ENCODE results near the gene MAP3K21.

Gene MAP3K21

GRCh38 chr1:233393926-233394680 lies 66.6 kb downstream of the MAP3K21 start:
- Histone ChIP-seq H3K9me2 (replicated peaks; ENCODE audit: insufficient read depth, low read length) (no peaks in the 10 kb centered on the region), H3K9me3 (replicated peaks; ENCODE audit: insufficient read depth, low read length) (no peaks in the 10 kb centered on the region), H4K20me1 (ENCODE audit: insufficient read depth, low read length) (no peaks in the 10 kb centered on the region), H3K4me2 (ENCODE audit: low read depth, low read length) (no peak overlapping the region), H3K27ac (ENCODE audit: low read length) (no peak overlapping the region), H3K4me3 (ENCODE audit: low read length) (no peak overlapping the region), H2AFZ (ENCODE audit: low read length) (no peak overlapping the region), H3K9ac (ENCODE audit: low read length) (no peak overlapping the region), H3K36me3 (replicated peaks; ENCODE audit: insufficient read depth, low read length) (no peaks in the 10 kb centered on the region), H3K79me2 (ENCODE audit: low read length) (no peaks in the 10 kb centered on the region), H3K27me3 (replicated peaks; ENCODE audit: insufficient read depth, low read length) (no peaks in the 10 kb centered on the region), H3K4me1 (ENCODE audit: low read length) (0 out of 2 replicates have a peak, but pooled peaks cover 6% of the 10 kb centered on the region), H3F3A (ENCODE audit: insufficient read depth, low read length) (no peaks in the 10 kb centered on the region)
- TF ChIP-seq EZH2phosphoT487 (IDR thresholded peaks at IDR 0.05; ENCODE audit: low read length): no peak
- no peak for TF ChIP-seq EZH2 (optimal IDR thresholded peaks at IDR 0.05; ENCODE audit: low read depth, low read length)
- TF ChIP-seq, protein P1, sequence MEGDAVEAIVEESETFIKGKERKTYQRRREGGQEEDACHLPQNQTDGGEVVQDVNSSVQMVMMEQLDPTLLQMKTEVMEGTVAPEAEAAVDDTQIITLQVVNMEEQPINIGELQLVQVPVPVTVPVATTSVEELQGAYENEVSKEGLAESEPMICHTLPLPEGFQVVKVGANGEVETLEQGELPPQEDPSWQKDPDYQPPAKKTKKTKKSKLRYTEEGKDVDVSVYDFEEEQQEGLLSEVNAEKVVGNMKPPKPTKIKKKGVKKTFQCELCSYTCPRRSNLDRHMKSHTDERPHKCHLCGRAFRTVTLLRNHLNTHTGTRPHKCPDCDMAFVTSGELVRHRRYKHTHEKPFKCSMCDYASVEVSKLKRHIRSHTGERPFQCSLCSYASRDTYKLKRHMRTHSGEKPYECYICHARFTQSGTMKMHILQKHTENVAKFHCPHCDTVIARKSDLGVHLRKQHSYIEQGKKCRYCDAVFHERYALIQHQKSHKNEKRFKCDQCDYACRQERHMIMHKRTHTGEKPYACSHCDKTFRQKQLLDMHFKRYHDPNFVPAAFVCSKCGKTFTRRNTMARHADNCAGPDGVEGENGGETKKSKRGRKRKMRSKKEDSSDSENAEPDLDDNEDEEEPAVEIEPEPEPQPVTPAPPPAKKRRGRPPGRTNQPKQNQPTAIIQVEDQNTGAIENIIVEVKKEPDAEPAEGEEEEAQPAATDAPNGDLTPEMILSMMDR (IDR thresholded peaks at IDR 0.05; ENCODE audit: low read length): no peak
- DNase-seq: no peak

- H3K9ac ChIP-seq (ENCODE audit: low read length): no peak overlapping the region
- H3F3A ChIP-seq (ENCODE audit: insufficient read depth, low read length): no peaks in the 10 kb centered on the region
- no peak overlapping the region for H3K27ac ChIP-seq (ENCODE audit: low read length)
- H3K36me3 ChIP-seq (replicated peaks; ENCODE audit: insufficient read depth, low read length): no peaks in the 10 kb centered on the region
- no peak overlapping the region for H3K4me3 ChIP-seq (ENCODE audit: low read length)
- TF ChIP-seq, protein P1 (IDR thresholded peaks at IDR 0.05; ENCODE audit: low read length): peak; percentile 98
- TF ChIP-seq EZH2phosphoT487 (IDR thresholded peaks at IDR 0.05; ENCODE audit: low read length): no peak
- no peaks in the 10 kb centered on the region for H3K9me2 ChIP-seq (replicated peaks; ENCODE audit: insufficient read depth, low read length)
- DNase-seq: peak; percentile 82
- H2AFZ ChIP-seq (ENCODE audit: low read length): 0 out of 2 replicates have a peak overlapping the region, but pooled peaks have one; percentile 3
- H3K79me2 ChIP-seq (ENCODE audit: low read length): no peaks in the 10 kb centered on the region
- no peaks in the 10 kb centered on the region for H3K27me3 ChIP-seq (replicated peaks; ENCODE audit: insufficient read depth, low read length)
- H3K4me1 ChIP-seq (ENCODE audit: low read length): 0 out of 2 replicates have a peak, but pooled peaks cover 6% of the 10 kb centered on the region
- no peaks in the 10 kb centered on the region for H3K9me3 ChIP-seq (replicated peaks; ENCODE audit: insufficient read depth, low read length)
- H3K4me2 ChIP-seq (ENCODE audit: low read depth, low read length): no peak overlapping the region
- H4K20me1 ChIP-seq (ENCODE audit: insufficient read depth, low read length): no peaks in the 10 kb centered on the region
These were observed 67.6 kb downstream of the MAP3K21 start for GRCh38 chr1:233394860-233395717.

DNA sequence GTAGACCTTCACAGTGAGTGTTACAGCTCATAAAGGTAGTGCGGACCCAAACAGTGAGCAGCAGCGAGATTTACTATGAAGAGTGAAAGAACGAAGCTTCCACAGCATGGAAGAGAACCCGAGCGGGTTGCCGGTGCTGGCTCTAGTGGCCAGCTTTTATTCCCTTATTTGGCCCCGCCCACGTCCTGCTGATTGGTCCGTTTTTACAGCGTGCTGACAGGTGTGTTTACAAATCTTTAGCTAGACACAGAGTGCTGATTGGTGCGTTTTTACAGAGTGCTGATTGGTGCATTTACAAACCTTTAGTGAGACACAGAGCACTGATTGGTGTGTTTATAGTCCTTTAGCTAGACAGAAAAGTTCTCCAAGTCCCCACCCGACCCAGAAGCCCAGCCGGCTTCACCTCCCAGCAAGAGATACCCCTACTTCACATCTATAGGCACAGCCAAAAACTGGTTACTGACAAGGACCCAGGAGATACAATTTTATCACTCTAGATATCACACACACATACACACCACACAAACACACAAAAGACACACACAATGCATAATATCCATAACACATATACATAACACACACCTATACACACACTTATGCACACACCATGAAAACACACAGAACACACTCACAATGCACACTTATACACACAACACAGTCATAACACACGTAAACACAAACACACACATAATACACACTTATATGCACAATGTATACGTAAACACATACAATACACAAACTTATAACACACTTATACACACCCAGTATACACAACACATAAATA lies 68.5 kb downstream of the MAP3K21 start:
- Histone ChIP-seq H4K20me1 (ENCODE audit: insufficient read depth, low read length) (no peaks in the 10 kb centered on the region), H3K36me3 (replicated peaks; ENCODE audit: insufficient read depth, low read length) (no peaks in the 10 kb centered on the region), H3K27me3 (replicated peaks; ENCODE audit: insufficient read depth, low read length) (no peaks in the 10 kb centered on the region), H3K4me3 (ENCODE audit: low read length) (no peak overlapping the region), H3K4me2 (ENCODE audit: low read depth, low read length) (no peak overlapping the region), H3K79me2 (ENCODE audit: low read length) (no peaks in the 10 kb centered on the region), H2AFZ (ENCODE audit: low read length) (no peak overlapping the region), H3K4me1 (ENCODE audit: low read length) (0 out of 2 replicates have a peak, but pooled peaks cover 6% of the 10 kb centered on the region), H3F3A (ENCODE audit: insufficient read depth, low read length) (no peaks in the 10 kb centered on the region), H3K9me3 (replicated peaks; ENCODE audit: insufficient read depth, low read length) (no peaks in the 10 kb centered on the region), H3K9me2 (replicated peaks; ENCODE audit: insufficient read depth, low read length) (no peaks in the 10 kb centered on the region), H3K27ac (ENCODE audit: low read length) (no peak overlapping the region), H3K9ac (ENCODE audit: low read length) (no peak overlapping the region)
- TF ChIP-seq, protein P1 (IDR thresholded peaks at IDR 0.05; ENCODE audit: low read length): no peak
- TF ChIP-seq EZH2phosphoT487 (IDR thresholded peaks at IDR 0.05; ENCODE audit: low read length): no peak
- no peak for TF ChIP-seq EZH2 (optimal IDR thresholded peaks at IDR 0.05; ENCODE audit: low read depth, low read length)
- no peak for DNase-seq
